Activated CD4-positive, alpha-beta T cell treated with anti-CD3 and anti-CD28 coated beads, Interleukin-2, Interleukin-6, amounts not matched to agents 100 ng/mL and 50 ng/mL, durations not matched to agents 16 hours and 8 hours (primary cell): ENCODE results near the gene AURKAIP1.
A peak's percentile ranks its signal among the peaks of the same experiment; 100 is the strongest.
"Not testable (repeated sequence)": the region's sequence is repeated elsewhere in the genome, so short reads cannot be mapped to it uniquely, and the experiment has no call there.

Experiments used
- DNase-seq: peaks from one replicate; pipeline ENCODE4 v3.0.0-alpha.2; 2020

Gene AURKAIP1

DNA sequence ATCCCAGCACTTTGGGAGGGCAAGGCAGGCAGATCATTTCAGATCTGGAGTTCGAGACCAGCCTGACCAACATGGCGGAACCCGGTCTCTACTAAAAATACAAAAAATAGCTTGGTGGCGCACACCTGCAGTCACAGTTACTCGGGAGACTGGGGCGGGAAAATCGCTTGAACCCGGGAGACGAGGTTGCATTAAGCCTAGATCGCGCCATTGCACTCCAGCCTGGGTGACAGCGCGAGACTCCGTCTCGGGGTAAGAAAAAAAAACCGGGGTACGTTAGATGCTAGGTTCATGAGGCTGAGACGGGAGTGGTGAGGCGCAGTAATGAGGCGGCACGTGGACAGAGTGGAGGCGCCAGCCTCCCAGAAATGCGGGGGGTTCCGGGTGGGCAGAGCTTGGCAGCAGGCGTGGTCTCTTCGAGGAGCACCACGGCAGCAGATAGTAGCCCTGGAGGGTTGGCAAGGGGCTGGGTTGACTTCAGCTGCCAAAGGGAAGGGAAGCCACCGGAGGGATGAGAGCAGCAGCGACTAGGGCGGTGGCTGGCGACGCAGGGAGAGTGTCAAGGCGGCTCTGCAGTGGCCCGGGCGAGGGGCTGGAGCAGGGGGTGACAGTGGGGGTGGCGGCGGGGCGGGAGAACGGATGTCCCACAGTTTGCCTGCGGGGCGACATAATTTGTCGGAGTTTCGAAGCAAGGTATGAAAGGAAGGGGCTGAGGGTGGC, 31.3 kb upstream of the AURKAIP1 start:
- DNase-seq, result no peak

DNA sequence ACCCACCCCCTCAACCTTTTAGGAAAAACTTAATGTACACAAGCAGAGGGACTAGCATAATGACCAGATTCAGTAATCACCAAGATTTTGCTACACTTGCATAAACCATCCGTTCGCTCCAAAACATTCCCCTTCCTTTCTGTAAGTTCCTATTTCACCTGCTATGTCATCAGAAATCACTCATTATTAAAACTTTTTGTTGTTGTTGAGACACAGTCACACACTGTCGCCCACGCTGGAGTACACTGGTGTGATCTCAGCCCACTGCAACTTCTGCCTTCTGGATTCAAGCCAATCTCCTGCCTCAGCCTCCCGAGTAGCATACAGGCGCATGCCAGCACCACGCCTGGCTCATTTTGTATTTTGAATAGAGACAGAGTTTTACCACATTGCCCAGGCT, 28.6 kb upstream of the AURKAIP1 start:
- DNase-seq, result no peak

DNA sequence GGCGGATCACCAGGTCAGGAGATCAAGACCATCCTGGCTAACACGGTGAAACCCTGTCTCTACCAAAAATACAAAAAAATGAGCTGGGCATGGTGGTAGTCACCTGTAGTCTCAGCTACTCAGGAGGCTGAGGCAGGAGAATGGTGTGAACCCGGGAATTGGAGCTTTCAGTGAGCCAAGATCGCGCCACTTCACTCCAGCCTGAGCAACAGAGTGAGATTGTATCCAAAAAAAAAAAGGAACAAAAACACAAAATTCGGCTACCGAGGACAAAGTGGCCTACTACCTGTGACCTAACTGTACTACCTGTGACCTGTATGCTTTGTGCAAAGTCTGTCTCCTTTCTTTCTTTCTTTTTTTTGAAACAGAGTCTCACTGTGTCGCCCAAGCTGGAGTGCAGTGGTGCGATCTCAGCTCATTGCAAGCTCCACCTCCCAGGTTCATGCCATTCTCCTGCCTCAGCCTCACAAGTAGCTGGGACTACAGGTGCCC, 27.9 kb upstream of the AURKAIP1 start:
- DNase-seq, result not testable (repeated sequence)

DNA sequence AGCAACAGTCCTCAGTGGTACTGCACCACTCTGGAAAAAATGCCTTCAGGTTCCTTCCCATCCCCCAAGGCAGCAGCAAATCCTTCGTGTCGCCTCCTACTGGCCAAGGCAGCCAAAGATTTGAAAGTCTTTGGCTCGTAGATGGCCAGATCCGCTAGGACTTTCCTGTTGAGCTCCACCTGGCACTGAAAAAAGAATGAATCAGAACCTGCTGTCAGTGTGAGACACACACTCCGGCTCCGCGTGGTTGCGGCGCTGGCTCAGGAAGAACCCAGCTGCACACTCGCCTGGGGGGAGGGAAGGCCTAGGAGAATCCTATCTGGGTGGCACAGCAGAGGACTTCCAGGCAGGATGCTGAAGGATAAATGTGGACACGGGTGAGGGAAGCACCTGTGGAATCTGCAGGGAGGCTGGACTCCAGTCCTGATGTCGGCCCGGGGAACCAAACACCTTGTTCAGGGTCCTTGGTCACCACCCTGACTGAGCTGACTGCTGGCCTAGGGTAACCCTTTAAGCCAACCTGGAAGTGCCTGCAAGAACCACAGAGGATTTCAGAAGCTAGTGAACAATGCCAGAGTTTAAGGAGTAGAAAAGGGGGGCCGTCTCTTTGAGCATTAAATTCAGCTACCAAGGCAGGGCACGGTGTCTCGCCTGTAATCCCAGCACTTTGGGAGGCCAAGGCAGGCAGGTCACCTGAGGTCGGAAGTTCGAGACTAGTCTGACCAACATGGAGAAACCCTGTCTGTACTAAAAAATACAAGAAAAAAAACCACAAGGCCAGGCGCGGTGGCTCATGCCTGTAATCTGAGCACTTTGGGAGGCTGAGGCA, 27.3 kb upstream of the AURKAIP1 start:
- DNase-seq, result peak; percentile 60

DNA sequence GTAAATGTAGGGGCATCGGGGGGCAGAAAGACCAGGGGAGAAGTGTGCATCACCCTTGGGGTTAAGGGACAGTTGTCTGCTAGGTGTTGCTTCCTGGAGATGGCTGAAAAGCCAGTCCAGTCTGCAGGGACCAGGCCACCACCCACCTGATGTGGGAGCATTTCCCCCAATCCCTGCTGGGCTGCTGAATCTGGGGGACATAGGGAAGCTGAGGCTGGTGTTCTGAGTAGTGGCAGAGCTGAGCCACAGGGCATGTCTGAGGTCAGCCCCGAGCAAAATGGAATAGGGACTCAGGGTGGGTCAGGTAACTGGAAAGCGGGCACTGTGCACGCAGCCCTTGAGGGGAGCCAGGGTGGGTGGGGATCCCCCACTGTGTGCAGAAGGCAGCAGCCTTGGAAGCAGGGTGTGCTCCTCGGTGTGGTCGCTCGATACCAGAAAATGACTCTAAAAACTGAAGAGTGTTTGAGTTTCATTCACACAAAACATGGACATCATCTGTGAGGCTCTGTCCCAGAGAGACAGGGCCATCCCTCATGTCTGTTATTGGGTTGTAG, 26.5 kb upstream of the AURKAIP1 start:
- DNase-seq, result no peak

DNA sequence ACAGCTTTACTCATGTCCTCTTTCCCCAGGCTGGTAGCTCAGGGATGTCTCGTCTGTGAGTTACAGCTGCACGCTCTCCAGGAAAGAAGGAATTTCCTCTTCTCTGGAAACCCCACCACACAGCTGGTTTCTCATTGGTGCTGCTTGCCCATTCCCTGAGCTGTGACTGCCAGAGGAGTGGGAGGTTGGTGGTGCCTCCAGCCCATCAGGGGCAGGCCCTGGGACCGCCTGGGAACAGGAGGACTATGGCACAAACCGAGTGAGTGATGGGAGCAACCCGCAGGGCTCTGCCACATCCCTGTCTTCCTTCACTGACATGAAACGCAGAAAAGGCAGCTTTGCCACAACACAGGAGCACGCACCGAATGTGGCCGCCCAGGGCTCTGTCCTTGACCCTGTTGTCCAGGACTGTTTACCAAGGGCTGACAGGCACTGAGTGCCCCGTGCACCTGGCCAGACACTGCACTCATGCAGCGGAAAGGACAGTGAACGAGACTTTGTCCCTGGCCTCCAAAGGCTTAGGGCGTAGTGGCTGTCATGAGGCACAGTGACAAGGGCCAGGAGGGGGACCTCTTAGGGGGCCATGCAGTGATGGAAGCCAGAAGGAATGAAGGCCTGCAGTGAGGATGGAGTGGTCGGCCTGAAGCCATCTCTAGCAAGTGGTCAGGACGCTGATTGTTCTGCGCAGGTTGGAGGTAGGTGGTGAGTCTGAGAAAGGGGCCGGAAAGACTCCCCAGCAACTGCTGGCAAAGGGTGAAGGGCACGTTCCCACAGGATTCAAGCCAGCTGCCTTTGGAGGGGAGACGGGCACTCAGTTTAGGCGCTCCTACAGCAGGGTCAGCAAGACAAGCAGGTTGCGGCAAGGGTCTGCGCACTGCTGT, 25.8 kb upstream of the AURKAIP1 start:
- DNase-seq, result no peak

DNA sequence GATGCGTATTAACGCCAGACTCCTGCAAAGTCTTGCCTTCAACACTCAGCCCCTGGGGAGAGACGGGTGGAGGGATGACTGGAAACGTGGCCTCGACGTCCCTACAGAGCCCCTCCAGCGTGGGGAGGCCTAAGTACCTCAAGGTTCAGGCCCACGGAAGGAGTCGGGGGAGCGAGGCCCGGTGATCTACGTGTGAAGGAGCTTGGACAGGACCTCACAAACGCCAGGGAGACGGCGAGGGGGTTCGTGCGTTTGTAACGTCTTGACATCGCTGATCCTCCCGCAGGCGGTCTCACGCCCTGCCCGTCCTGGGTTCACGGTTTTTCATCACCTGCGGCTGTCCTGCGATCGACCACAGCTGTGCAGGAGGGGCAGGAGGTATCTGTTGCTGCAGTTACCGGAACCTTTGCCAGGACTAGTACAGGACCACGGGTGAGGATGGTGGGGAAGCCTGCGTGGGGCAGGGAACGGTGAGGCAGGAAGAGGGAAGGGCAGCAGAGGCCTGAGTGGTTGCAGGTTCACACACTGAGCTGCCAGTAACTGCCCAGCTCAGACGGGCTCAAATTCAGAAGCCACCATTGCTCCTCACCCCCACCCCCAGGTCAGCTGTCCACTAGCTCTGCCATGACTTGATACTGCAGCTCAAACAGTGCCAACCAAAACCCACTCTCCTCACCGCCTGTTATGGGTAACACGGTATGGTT, 25.0 kb upstream of the AURKAIP1 start:
- peak; percentile 41 for DNase-seq

DNA sequence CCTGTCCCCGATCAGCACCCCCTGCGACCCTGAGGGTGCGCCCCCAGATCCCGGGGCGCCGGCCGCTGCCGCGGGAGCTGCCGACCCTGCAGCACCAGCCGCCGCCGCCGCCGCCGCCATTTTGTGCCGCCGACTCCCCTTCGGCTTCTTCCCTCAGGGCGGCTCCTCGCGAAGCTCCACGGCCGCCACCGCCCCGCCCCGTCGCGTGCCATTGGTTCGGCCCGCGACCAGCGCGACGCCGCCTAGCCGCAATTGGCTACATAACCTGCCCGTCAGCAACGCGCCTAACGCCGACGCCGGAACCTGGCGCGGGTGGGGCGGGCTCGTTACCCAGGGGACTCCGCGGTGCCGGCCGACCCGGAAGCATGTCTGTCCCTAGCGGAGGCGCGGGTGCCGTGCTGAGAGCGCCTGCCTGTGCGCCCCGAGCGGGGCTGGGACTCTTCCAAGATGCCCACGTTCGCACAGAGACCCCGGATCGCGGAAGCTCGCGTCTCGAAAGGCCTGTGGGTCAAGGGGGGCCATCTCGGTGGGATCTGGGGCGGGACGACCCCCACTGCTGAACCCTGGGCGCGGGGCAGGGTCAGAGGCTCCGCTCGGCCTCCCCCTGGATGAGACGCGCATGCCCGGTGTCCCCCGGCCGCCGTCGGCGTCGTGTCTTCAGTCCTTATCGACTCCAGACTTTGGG, 24.3 kb upstream of the AURKAIP1 start, which contains the start of gene CCNL2:
CCNL2 (minus strand) TSS at position 149 of the 685 bp plus-strand sequence; CDS start at position 120, 29 bp downstream.
- peak; percentile 100 for DNase-seq

DNA sequence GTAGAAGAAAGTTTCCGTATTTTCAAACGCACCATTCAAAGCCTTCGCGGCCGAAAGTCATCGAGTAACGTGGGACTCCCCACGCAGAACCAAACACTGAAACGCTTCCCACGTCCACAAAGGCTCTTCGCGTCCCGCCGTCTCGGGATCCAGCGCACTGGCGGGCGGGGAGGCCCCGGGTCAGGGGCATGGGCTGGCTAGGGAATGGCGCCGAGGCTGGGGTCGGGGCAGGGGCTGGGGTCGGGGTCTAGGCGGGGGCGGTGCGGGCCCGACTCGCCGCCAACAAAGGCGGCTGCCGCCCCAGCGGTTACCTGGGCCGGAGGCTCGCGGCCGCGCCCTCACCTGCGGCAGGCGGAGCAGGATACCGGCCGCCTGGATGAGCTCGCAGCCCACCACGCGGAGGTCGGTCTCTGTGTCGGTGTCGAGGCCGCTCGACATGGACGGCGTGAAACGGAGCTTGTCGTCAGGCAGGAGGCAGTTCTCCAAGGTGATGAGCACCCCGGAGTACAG, 23.7 kb upstream of the AURKAIP1 start:
- DNase-seq, result no peak

DNA sequence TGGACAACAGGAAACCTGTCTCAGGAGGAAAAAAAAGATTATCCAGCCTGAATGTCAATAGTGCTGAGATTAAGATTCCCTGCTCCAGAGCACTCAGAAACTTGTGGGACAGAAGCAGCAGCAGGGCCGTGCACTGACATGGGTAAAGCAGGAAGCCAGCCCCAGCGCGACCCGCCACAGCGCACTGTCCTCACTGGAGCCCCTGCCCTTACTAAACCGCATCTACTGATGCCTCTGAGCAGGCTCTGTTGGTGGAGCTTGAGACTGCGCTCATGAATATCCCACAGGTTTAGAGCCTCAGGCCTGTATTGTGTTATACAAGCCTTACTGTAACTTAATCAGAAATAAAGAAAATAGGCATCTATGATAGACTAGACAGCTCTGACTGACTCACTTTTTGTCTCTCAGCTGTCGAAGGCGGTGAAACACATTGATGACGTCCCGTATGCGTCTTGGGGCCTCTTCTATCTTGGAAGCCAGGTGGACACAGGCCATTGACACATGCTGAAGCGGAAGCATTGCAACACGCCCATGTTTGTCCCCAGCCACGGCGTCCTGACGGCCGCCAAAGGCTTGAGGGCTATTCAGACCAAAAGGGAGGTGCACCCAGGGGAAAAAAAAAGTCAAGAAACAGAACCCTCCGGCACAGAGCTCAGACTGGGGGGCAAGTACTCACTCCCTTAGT, 23.0 kb upstream of the AURKAIP1 start:
- DNase-seq, result no peak

DNA sequence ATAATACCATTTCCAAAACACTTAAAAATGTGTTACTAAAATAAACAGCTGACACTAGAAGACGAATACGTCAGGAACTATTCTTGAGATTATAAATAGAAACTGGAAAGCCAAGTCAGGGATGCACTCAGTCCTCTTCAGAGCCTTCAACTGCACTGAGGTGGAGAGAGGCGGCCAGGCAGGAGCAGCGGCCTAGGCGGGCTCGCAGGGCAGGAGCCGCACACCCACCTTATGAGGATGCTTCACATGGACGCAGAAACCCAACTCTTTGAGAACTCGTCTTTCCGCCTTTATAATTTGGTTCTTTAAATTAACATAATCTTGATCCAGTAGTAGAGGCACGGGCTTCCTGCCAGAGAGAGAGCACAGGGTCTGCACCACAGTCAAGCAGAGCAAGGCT, 20.2 kb upstream of the AURKAIP1 start:
- DNase-seq, result no peak

DNA sequence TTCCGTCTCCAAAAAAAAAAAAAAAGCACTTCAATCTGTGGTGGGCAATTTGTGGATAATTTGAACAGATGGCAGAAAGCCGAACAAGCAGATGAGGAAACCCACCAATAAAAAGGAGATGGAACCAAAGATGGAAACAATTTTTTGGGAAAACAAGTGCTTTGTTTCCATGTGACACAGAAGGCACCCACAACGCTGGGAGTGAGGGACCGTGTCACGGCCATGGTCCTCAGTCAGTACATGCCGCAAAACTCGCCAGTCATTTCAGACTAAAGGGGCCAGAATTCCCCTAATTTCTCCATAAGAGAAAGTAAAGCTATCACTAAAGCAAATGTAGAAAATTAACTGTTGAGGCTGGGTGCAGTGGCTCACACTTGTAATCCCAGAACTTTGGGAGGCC, 19.1 kb upstream of the AURKAIP1 start:
- DNase-seq, result no peak

DNA sequence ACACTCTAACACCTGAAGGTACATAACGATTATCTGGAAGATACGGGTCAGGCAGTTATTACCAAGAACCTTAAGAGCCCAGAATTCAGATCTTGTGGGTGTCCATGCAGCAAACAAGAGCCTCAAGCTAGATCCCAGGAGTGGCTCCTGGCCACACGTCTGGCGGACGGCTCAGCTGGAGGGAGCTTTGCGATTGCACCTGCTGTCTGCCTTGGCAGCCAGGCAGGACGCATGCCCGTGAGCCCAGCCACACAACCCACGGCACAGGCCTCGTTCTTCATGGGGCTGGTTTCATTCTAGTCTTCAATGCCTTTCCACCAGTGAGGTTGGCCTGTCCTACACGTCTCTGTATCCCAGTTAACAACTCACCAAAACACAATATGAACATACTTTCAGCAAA, 18.4 kb upstream of the AURKAIP1 start:
- DNase-seq, result no peak

DNA sequence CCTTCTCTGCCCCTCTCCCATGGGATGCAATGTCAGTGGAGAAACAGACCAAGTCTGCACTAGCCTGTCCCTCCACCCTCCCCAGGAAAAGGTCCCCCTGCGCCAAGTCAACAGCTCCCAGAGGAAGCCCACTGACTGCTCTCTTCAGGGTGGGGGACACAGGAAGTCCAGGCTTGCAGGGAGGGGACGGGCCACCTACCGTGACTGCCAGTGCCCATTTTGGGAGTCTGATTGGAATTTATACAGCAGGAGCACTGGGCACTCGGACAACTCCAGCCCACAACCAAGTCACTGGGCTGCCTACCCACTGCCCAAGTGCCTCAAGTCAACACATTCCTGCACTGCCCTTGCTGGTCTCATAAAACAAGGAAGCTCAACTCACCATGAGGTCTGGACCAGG, 18.0 kb upstream of the AURKAIP1 start:
- no peak for DNase-seq

DNA sequence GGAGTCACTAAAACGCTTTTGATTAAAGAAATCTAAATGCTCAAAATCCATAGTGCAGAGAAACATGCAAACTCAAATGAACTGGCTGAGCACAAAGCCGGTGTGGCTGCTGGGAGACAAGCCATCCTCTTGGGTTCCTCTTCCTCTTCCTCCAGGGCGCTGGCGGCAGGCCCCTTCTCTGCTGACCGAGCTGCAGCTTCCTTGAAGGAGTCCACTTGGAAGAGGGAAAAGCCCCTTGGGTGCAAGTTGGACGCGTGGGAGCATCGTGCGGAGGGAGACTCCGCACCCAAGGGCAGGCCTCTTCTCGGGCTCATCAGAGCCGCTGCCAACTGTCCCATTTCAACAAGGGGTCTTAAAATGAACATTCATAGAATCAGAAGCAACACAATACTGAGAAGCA, 16.2 kb upstream of the AURKAIP1 start:
- DNase-seq, result no peak

DNA sequence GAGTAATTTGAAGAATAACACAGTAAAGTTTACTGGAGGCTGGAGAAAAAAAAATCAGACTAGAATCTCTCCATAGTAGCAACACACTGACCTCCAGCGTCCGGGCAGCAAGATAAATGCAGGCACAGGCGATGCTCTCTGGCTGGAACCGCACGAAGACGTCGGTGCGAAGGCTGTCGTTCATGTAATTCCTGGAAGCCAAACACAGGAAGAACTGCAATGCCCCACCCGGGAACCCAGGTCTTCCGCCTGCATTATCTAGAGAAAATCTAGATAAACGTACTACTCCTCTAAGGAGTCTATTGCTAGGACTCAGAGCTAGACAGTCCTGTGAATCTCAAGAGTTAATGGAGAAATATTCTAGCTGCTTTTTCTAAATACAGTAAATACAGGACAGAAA, 15.7 kb upstream of the AURKAIP1 start:
- no peak for DNase-seq

DNA sequence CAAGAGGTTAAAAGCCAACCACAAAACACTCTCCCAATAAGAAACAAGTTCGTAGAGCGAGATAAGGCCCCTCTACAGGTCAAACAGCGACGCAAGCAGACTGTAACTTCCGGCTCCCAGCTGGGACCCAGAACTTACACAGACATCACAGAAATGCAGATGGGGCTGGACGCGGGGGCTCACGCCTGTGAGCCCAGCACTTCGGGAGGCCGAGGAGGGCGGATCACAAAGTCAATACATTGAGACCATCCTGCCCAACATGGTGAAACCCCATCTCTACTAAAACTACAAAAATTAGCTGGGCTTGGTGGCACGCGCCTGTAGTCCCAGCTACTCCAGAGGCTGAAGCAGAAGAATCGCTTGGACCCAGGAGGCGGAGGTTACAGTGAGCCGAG, 13.1 kb upstream of the AURKAIP1 start:
- DNase-seq, result no peak

DNA sequence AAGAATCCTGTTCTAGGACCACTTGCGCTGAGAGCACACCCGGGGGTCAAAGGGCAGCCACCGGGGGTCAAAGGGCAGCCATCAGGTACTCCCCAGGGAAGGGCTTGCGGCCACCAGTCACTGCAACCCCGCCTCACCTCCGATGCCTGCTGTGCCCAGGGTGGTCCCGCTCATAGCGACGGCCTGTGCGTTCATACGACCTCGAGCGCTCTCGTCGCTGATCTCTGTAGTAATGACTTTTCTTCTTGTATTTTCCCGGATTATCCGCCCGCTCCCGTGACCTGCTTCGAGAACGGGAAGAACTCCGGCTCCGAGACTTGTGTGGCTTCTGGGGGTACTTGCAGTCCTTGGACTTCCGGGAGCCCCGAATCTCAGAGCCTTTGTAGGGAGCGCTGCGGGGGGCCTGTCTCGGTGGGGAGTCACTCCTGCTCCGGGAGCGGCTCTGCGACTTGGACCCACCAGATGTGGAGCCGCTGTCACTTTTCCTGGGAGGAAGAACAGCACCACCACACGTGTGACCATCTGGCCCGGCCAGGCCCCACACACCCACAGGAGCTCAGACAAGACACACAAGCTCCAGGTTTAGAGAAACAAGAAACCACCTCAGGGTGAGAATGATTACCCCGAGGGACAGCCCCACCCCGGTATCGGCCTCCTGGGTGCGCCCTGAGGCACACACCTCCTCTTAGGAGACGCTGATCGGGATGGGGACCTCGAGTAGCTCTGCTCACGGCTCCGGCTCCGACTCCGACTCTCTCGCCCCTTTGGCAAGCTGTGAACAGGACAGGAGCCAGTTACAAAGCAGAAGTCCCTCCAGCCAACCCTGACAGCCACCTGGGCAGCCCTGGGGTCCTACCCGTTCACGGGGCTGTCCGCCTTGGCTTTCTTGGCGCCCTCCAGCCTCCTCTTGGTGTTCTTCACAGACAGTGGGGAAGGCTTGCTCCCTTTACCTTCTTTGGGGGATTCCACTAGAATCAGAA, 12.4 kb upstream of the AURKAIP1 start:
- DNase-seq, result no peak

DNA sequence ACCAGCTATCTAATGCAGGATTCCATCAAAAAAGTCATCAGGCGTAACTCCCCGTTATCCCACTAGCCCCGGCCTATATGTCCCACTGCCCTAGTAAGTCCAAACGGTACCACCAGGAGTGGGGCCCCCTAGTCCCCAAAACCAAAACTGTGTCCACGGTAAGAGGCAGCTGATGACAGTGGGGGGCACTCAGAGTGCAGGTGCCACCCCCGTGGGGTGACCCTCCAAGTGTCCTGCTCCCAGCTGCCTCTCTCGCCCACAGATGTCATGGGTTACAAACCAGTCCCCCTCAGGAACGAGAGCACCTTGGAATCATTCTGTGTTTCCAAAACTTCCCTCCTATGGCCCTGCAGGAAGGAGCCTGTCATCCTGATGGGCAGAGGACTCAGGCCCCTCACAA, 10.9 kb upstream of the AURKAIP1 start:
- DNase-seq, result no peak
